Testis (tissue), 3 donors: Measurements from ENCODE around the gene AQP9. TPM values are rescaled to one million over a fixed set of nuclear protein-coding genes. Genes with fewer than 3 reads are reported as not detected.

Source experiments
- DNase-seq: peaks from one replicate; pipeline ENCODE4 v3.0.0-alpha.2; 2019
- H3K27ac ChIP-seq, 2 donors: fragments of 200-600 bp; sonication (generic); one replicate each; pipeline ENCODE4 v1.5.1; 2019
- H3K27me3 ChIP-seq: fragments of 200-600 bp; sonication (generic); one replicate; pipeline ENCODE4 v1.5.1; 2019
- H3K36me3 ChIP-seq: fragments of 200-600 bp; sonication (generic); one replicate; pipeline ENCODE4 v1.5.1; 2017; ENCODE audit warnings: low read depth; ENCODE audit errors: missing control alignments
- H3K4me1 ChIP-seq: fragments of 200-600 bp; sonication (generic); one replicate; pipeline ENCODE4 v1.5.1; 2019
- H3K4me3 ChIP-seq, 2 donors: fragments of 200-600 bp; sonication (generic); one replicate each; pipeline ENCODE4 v1.5.1; 2017 to 2019
- H3K9me3 ChIP-seq: fragments of 200-600 bp; sonication (generic); one replicate; pipeline ENCODE4 v1.5.1; 2017
- CTCF ChIP-seq, 3 experiments: fragments of 450-650 bp in 2 of 3; fragments of 200-600 bp in 1 of 3; sonication (generic) in 1 of 3; IDR thresholded peaks; one replicate each; pipeline ENCODE4 v1.5.1; 2016 to 2019; ENCODE audit warnings: antibody characterized with exemption in 3 of 3, mild to moderate bottlenecking in 2 of 3, moderate library complexity in 1 of 3
- POLR2A ChIP-seq: fragments of 450-650 bp; IDR thresholded peaks from one replicate; pipeline ENCODE4 v1.6.1; 2017; ENCODE audit warnings: antibody characterized with exemption, mild to moderate bottlenecking, moderate library complexity
- WGBS, 2 donors: methylation state at CpG; one replicate each; pipeline ENCODE4 v1.1.5; 2018; 5-methylcytosine and 5-hydroxymethylcytosine counted together
- intact Hi-C: fragments of 100-400 bp; cut with DNase I; formaldehyde crosslinking; loops from one replicate; pipeline ENCODE4 v1.15.1; 2023; ENCODE audit warnings: low total_unique reads
- polyA plus RNA-seq: library from polyadenylated mRNA; stranded (reverse); fragments of 350-450 nt; fragmentation: Illumina TruSeq; extraction: RNeasy Lipid Tissue Mini Kit (QIAGEN cat#74804); gene quantifications from one replicate; pipeline ENCODE4 v1.2.3, GENCODE V29; 2014; ENCODE audit warnings: low read depth, low replicate concordance; ENCODE audit not compliant: insufficient read depth
- total RNA-seq, 2 donors: library from RNA; depleted of rRNA; stranded (reverse); fragments of >200 nt; gene quantifications; one replicate each; pipeline ENCODE4 v1.2.3, GENCODE V29; 2016

The AQP9 gene
- total and polyA plus RNA-seq, 3 donors from 2014 or later, result 0.16 to 3.1 TPM; not detected in 1

DNA sequence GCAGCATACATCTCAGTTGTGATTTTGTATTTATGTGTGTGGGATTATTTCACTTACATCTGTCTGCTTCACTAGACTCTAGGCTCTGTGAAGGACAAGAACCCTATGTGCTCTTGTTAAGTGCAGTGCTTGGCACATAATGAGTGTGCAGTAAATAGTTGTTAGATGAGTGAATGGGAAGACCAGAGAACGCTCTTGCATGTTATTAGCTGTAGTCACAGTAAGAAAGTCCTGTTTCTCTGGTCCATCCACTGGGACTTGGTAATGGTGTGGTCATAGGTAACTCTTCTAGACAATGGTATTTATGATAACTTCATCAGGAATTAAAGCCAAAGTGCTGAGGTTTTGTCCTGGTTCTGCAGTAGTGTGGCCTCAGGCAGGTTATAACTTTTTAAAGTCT lies 1.4 kb upstream of the AQP9 start:
- intact Hi-C loops, result no loop called here
- Histone ChIP-seq H3K9me3 (no peaks in the 10 kb centered on the region), H3K27ac (no peak overlapping the region), H3K4me3 (no peak overlapping the region), H3K27me3 (no peaks in the 10 kb centered on the region), H3K4me1 (no peaks in the 10 kb centered on the region), H3K36me3 (no peaks in the 10 kb centered on the region)
- TF ChIP-seq CTCF (IDR thresholded peaks at IDR 0.05) (no peak), POLR2A (no peak)
- WGBS, 2 donors, result 91 to 93% methylated on average over 1 of the region's 1 CpG
- no peak for DNase-seq

GRCh38 chr15:58137686-58138085 lies 495 bp upstream of the AQP9 start:
- no peak overlapping the region for H3K4me3 ChIP-seq
- TF ChIP-seq CTCF (IDR thresholded peaks at IDR 0.05) (no peak), POLR2A (no peak)
- no peak for DNase-seq
- H3K9me3 ChIP-seq, result no peaks in the 10 kb centered on the region
- no peaks in the 10 kb centered on the region for H3K4me1 ChIP-seq
- H3K27ac ChIP-seq, result no peak overlapping the region
- H3K27me3 ChIP-seq, result no peaks in the 10 kb centered on the region
- WGBS, 2 donors, result 93 to 97% methylated on average over 1 of the region's 1 CpG
- intact Hi-C loops, result no loop called here
- H3K36me3 ChIP-seq, result no peaks in the 10 kb centered on the region

GRCh38 chr15:58139276-58139988 lies 1.3 kb downstream of the AQP9 start:
- WGBS, 2 donors, result 47 to 51% methylated on average over 5 of the region's 5 CpGs
- Histone ChIP-seq H3K36me3 (no peaks in the 10 kb centered on the region), H3K27ac (no peak overlapping the region), H3K9me3 (no peaks in the 10 kb centered on the region), H3K27me3 (no peaks in the 10 kb centered on the region), H3K4me3 (no peak overlapping the region), H3K4me1 (no peaks in the 10 kb centered on the region)
- TF ChIP-seq POLR2A, result no peak
- no peak for TF ChIP-seq CTCF (IDR thresholded peaks at IDR 0.05)
- no peak for DNase-seq
- intact Hi-C loops, result no loop called here

GRCh38 chr15:58139989-58140522 lies 1.9 kb downstream of the AQP9 start:
- H3K36me3 ChIP-seq, result no peaks in the 10 kb centered on the region
- WGBS, 2 donors, result 56 to 66% methylated on average over 3 of the region's 3 CpGs
- intact Hi-C loops, result no loop called here
- DNase-seq, result no peak
- no peak overlapping the region for H3K27ac ChIP-seq
- no peak for TF ChIP-seq POLR2A
- no peak for TF ChIP-seq CTCF (IDR thresholded peaks at IDR 0.05)
- no peaks in the 10 kb centered on the region for H3K4me1 ChIP-seq
- no peaks in the 10 kb centered on the region for H3K27me3 ChIP-seq
- no peaks in the 10 kb centered on the region for H3K9me3 ChIP-seq
- H3K4me3 ChIP-seq, result no peak overlapping the region

DNA sequence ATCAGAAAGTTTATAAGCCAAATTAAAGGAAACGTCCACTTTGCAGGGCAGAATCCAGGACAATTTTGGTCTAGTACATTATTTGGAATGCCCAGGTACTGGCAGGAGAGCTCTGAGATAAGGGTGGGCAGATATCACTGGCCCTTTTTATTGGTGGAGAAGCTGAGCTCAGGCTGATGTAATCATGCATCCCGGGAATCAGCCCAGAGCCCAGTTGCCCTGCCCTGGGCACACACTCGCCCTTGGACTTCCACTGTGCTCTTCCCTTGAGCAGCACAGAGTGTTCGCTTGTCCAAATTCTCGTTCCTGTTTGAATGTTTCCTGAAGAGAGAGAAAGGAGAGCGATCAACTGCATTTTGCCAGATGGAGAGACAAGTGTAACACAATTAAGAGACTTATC lies 3.7 kb downstream of the AQP9 start:
- Histone ChIP-seq H3K36me3 (no peaks in the 10 kb centered on the region), H3K4me3 (no peak overlapping the region), H3K9me3 (no peaks in the 10 kb centered on the region), H3K27ac (no peak overlapping the region), H3K27me3 (no peaks in the 10 kb centered on the region), H3K4me1 (no peaks in the 10 kb centered on the region)
- WGBS, 2 donors, result 85 to 89% methylated on average over 6 of the region's 6 CpGs
- intact Hi-C loops, result no loop called here
- DNase-seq, result no peak
- TF ChIP-seq CTCF (IDR thresholded peaks at IDR 0.05) (no peak), POLR2A (no peak)
